GM23338 (cell line): Measurements from ENCODE around the gene ATP1A3. TPM values are rescaled to one million over a fixed set of nuclear protein-coding genes. Genes with fewer than 3 reads are reported as not detected.
"Not testable (repeated sequence)": the region's sequence is repeated elsewhere in the genome, so short reads cannot be mapped to it uniquely, and the experiment has no call there.

ENCODE experiments used
- ATAC-seq: fragments of 200-7000 bp; cut with Tn5 transposase; 3 replicates; pipeline ENCODE4 v1.9.1; 2020
- DNase-seq: peaks from one replicate; pipeline ENCODE4 v3.0.0-alpha.2; 2015; ENCODE audit warnings: low spot score
- H2AFZ ChIP-seq: fragments of 200-600 bp; sonication (generic); 2 replicates; pipeline ENCODE4 v1.8.0; 2016; ENCODE audit warnings: antibody characterized with exemption, mild to moderate bottlenecking, moderate library complexity
- H3F3A ChIP-seq: fragments of 200-600 bp; sonication (generic); replicated peaks from 2 replicates; pipeline ENCODE4 v1.8.0; 2017; ENCODE audit warnings: antibody characterized with exemption, mixed run types, low read depth
- H3K27ac ChIP-seq: fragments of 200-600 bp; sonication (generic); 2 replicates; pipeline ENCODE4 v1.6.1; 2016; ENCODE audit warnings: low read depth
- H3K27me3 ChIP-seq: fragments of 200-600 bp; sonication (generic); 2 replicates; pipeline ENCODE4 v1.8.0; 2016; ENCODE audit warnings: mild to moderate bottlenecking, mixed run types, moderate library complexity; ENCODE audit not compliant: insufficient read depth
- H3K36me3 ChIP-seq: fragments of 200-600 bp; sonication (generic); 2 replicates; pipeline ENCODE4 v1.8.0; 2016; ENCODE audit warnings: mild to moderate bottlenecking; ENCODE audit not compliant: insufficient read depth
- H3K4me1 ChIP-seq: fragments of 200-600 bp; sonication (generic); 2 replicates; pipeline ENCODE4 v1.8.0; 2016; ENCODE audit warnings: mild to moderate bottlenecking, moderate library complexity; ENCODE audit not compliant: insufficient read depth
- H3K4me2 ChIP-seq: fragments of 200-600 bp; sonication (generic); 2 replicates; pipeline ENCODE4 v1.7.1; 2017; ENCODE audit warnings: mixed run types
- H3K4me3 ChIP-seq: fragments of 200-600 bp; sonication (generic); 2 replicates; pipeline ENCODE4 v1.6.1; 2016; ENCODE audit warnings: mixed run types
- H3K79me2 ChIP-seq: fragments of 200-600 bp; sonication (generic); replicated peaks from 2 replicates; pipeline ENCODE4 v1.8.0; 2017; ENCODE audit warnings: mild to moderate bottlenecking; ENCODE audit not compliant: insufficient read depth
- H3K9me2 ChIP-seq: fragments of 200-600 bp; sonication (generic); 2 replicates; pipeline ENCODE4 v1.8.0; 2017; ENCODE audit not compliant: insufficient read depth
- H4K20me1 ChIP-seq: fragments of 200-600 bp; sonication (generic); replicated peaks from 2 replicates; pipeline ENCODE4 v1.8.0; 2017; ENCODE audit warnings: mild to moderate bottlenecking; ENCODE audit not compliant: insufficient read depth
- H3K27ac Mint-ChIP-seq: 2 replicates; pipeline ENCODE4 v1.8.0; 2020; ENCODE audit warnings: inconsistent platforms, mild to moderate bottlenecking, moderate library complexity, mixed read lengths
- H3K27me3 Mint-ChIP-seq: 3 replicates; pipeline ENCODE4 v1.8.0; 2022; ENCODE audit warnings: low read depth, mild to moderate bottlenecking, moderate library complexity, mixed read lengths, inconsistent platforms; ENCODE audit not compliant: insufficient read depth, poor library complexity
- H3K36me3 Mint-ChIP-seq: 3 replicates; pipeline ENCODE4 v1.8.0; 2021; ENCODE audit warnings: low read depth, mild to moderate bottlenecking, inconsistent platforms, moderate library complexity, mixed read lengths
- H3K4me1 Mint-ChIP-seq: 3 replicates; pipeline ENCODE4 v1.8.0; 2020; ENCODE audit warnings: mild to moderate bottlenecking, inconsistent platforms, mixed read lengths
- H3K4me3 Mint-ChIP-seq: 3 replicates; pipeline ENCODE4 v1.8.0; 2021; ENCODE audit warnings: moderate library complexity, mild to moderate bottlenecking, inconsistent platforms, mixed read lengths
- H3K9me3 Mint-ChIP-seq: 3 replicates; pipeline ENCODE4 v1.8.0; 2020; ENCODE audit warnings: moderate library complexity, mild to moderate bottlenecking, inconsistent platforms, mixed read lengths
- ZNF114 ChIP-seq: fragments of 250-450 bp; sonication (Bioruptor Pico); IDR thresholded peaks from 2 replicates; pipeline ENCODE4 v1.5.0; 2020; ENCODE audit warnings: mild to moderate bottlenecking, moderate library complexity
- polyA plus RNA-seq: library from polyadenylated mRNA; unstranded; fragments of >200 nt; fragmentation: Nextera tagmentation; extraction: Ambion mirVana; gene quantifications from 2 replicates; pipeline ENCODE4 v1.2.1, GENCODE V29; 2016
- total RNA-seq: library from RNA; depleted of rRNA; stranded (reverse); fragments of >200 nt; shearing (Covaris generic); gene quantifications from 2 replicates; pipeline ENCODE4 v1.2.3, GENCODE V29; 2014
- TF ChIP-seq, protein P1 (sequence below): fragments of 250-450 bp; sonication (Bioruptor Pico); IDR thresholded peaks from 2 replicates; pipeline ENCODE4 v1.5.0; 2020; ENCODE audit warnings: mild to moderate bottlenecking, moderate library complexity
- TF ChIP-seq, protein P2 (sequence below): IDR thresholded peaks from one replicate; pipeline ENCODE4 v1.6.1; 2018; ENCODE audit warnings: antibody characterized with exemption; ENCODE audit not compliant: unreplicated experiment

Gene ATP1A3
- total and polyA plus RNA-seq, 2 experiments from 2014 or later = 11.5 to 37.3 TPM

DNA sequence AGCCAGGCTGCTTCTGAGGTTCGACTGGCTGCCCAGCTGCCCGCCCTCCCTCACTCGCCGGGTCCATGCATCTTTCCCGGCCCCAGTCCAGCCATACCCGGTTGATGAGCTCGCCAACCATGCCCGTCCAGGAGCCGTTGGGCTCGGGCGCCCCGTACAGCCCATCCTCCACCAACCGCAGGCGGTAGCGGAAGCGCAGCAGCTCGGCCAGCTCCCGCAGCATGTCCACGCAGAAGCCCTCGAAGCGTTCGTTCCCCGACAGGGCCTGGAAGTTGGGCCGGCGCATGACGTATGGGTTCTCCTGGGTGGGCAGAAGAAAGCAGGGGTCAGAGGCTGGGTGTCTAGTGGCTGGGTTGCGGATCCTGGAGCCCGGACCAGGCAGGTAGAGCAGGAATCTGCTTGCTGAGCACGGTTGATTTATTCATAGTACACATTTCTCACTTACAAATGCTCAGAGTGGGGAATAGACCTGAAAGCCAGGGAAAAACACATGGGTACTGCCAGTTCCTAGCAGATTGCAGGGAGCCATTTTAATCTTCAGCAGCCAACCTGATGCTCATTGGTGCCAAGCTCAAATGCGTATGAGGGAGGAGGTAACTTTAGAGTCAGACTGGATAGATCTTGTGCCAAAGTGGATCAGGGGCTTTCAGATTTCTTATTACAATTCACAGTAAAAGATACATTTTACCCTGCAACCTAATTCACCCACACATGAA is 48.6 kb upstream of the ATP1A3 start (continued):
- TF ChIP-seq, protein P1, sequence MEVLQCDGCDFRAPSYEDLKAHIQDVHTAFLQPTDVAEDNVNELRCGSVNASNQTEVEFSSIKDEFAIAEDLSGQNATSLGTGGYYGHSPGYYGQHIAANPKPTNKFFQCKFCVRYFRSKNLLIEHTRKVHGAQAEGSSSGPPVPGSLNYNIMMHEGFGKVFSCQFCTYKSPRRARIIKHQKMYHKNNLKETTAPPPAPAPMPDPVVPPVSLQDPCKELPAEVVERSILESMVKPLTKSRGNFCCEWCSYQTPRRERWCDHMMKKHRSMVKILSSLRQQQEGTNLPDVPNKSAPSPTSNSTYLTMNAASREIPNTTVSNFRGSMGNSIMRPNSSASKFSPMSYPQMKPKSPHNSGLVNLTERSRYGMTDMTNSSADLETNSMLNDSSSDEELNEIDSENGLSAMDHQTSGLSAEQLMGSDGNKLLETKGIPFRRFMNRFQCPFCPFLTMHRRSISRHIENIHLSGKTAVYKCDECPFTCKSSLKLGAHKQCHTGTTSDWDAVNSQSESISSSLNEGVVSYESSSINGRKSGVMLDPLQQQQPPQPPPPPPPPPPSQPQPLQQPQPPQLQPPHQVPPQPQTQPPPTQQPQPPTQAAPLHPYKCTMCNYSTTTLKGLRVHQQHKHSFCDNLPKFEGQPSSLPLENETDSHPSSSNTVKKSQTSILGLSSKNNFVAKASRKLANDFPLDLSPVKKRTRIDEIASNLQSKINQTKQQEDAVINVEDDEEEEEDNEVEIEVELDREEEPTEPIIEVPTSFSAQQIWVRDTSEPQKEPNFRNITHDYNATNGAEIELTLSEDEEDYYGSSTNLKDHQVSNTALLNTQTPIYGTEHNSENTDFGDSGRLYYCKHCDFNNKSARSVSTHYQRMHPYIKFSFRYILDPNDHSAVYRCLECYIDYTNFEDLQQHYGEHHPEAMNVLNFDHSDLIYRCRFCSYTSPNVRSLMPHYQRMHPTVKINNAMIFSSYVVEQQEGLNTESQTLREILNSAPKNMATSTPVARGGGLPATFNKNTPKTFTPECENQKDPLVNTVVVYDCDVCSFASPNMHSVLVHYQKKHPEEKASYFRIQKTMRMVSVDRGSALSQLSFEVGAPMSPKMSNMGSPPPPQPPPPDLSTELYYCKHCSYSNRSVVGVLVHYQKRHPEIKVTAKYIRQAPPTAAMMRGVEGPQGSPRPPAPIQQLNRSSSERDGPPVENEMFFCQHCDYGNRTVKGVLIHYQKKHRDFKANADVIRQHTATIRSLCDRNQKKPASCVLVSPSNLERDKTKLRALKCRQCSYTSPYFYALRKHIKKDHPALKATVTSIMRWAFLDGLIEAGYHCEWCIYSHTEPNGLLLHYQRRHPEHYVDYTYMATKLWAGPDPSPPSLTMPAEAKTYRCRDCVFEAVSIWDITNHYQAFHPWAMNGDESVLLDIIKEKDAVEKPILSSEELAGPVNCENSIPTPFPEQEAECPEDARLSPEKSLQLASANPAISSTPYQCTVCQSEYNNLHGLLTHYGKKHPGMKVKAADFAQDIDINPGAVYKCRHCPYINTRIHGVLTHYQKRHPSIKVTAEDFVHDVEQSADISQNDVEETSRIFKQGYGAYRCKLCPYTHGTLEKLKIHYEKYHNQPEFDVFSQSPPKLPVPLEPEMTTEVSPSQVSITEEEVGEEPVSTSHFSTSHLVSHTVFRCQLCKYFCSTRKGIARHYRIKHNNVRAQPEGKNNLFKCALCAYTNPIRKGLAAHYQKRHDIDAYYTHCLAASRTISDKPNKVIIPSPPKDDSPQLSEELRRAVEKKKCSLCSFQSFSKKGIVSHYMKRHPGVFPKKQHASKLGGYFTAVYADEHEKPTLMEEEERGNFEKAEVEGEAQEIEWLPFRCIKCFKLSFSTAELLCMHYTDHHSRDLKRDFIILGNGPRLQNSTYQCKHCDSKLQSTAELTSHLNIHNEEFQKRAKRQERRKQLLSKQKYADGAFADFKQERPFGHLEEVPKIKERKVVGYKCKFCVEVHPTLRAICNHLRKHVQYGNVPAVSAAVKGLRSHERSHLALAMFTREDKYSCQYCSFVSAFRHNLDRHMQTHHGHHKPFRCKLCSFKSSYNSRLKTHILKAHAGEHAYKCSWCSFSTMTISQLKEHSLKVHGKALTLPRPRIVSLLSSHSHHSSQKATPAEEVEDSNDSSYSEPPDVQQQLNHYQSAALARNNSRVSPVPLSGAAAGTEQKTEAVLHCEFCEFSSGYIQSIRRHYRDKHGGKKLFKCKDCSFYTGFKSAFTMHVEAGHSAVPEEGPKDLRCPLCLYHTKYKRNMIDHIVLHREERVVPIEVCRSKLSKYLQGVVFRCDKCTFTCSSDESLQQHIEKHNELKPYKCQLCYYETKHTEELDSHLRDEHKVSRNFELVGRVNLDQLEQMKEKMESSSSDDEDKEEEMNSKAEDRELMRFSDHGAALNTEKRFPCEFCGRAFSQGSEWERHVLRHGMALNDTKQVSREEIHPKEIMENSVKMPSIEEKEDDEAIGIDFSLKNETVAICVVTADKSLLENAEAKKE (CRISPR knock-in tag) = no peak
- TF ChIP-seq ZNF114 (CRISPR knock-in tag) = no peak
- TF ChIP-seq, protein P2, sequence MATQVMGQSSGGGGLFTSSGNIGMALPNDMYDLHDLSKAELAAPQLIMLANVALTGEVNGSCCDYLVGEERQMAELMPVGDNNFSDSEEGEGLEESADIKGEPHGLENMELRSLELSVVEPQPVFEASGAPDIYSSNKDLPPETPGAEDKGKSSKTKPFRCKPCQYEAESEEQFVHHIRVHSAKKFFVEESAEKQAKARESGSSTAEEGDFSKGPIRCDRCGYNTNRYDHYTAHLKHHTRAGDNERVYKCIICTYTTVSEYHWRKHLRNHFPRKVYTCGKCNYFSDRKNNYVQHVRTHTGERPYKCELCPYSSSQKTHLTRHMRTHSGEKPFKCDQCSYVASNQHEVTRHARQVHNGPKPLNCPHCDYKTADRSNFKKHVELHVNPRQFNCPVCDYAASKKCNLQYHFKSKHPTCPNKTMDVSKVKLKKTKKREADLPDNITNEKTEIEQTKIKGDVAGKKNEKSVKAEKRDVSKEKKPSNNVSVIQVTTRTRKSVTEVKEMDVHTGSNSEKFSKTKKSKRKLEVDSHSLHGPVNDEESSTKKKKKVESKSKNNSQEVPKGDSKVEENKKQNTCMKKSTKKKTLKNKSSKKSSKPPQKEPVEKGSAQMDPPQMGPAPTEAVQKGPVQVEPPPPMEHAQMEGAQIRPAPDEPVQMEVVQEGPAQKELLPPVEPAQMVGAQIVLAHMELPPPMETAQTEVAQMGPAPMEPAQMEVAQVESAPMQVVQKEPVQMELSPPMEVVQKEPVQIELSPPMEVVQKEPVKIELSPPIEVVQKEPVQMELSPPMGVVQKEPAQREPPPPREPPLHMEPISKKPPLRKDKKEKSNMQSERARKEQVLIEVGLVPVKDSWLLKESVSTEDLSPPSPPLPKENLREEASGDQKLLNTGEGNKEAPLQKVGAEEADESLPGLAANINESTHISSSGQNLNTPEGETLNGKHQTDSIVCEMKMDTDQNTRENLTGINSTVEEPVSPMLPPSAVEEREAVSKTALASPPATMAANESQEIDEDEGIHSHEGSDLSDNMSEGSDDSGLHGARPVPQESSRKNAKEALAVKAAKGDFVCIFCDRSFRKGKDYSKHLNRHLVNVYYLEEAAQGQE = no peak

DNA sequence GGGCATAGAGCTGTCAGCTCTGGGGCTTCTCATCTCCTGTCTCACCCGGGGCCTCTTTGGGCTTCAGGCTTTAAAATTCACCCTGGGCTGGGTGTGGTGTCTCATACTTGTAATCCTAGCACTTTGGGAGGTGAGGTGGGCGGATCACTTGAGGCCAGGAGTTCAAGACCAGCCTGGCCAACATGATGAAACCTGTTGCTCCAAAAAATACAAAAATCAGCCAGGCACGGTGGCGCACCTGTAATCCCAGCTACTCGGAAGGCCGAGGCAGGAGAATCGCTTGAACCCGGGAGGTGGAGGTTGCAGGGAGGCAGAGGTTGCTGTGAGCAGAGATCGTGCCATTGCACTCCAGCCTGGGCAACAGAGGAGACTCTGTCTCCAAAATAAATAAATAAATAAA is 46.5 kb upstream of the ATP1A3 start:
- peaks cover 64% of the 10 kb centered on the region for H3K36me3 Mint-ChIP-seq
- not testable (repeated sequence) for H3K4me1 ChIP-seq, H3K4me1 Mint-ChIP-seq, DNase-seq, H3K9me2 ChIP-seq, H3K9me3 Mint-ChIP-seq, ATAC-seq, H4K20me1 ChIP-seq, H3K36me3 ChIP-seq, H3F3A ChIP-seq, H3K27me3 Mint-ChIP-seq, H3K79me2 ChIP-seq, H3K4me2 ChIP-seq, H2AFZ ChIP-seq, H3K4me3 Mint-ChIP-seq, H3K27ac ChIP-seq, H3K27me3 ChIP-seq, H3K27ac Mint-ChIP-seq, H3K4me3 ChIP-seq
